GM21526 (cell line): ENCODE results near the gene IL17B.
"Not testable (repeated sequence)": the region's sequence is repeated elsewhere in the genome, so short reads cannot be mapped to it uniquely, and the experiment has no call there.

Experiments
- ATAC-seq: cut with Tn5 transposase; IDR thresholded peaks from one replicate; pipeline ENCODE4 v1.9.1; 2021; ENCODE audit warnings: moderate library complexity; ENCODE audit not compliant: unreplicated experiment, low FRiP score

Gene IL17B

GRCh38 chr5:149403923-149404745 lies 25.0 kb upstream of the IL17B start:
- ATAC-seq, result no peak

DNA sequence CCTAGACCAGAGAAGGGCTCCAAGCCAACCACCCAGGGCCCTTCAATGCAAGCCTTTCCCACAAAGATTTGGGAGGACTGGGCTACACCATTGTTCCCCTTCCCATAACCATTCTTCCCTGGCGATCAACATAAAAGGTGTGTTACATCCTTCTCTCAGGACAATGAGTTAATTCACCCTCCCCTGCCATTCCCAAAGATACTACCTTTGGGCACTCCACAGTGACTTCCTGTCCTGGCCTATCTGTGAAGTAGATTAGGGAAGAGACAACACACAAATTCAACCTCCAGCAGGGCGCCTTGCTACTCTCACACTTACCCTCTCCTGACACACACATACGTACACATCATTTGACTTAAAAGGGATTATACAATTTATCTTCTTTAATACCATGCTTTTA lies 23.2 kb upstream of the IL17B start:
- no peak for ATAC-seq

GRCh38 chr5:149401051-149401450 lies 22.0 kb upstream of the IL17B start:
- ATAC-seq, result no peak

- ATAC-seq, result no peak
Measured at GRCh38 chr5:149400304-149400703, 21.2 kb upstream of the IL17B start.

DNA sequence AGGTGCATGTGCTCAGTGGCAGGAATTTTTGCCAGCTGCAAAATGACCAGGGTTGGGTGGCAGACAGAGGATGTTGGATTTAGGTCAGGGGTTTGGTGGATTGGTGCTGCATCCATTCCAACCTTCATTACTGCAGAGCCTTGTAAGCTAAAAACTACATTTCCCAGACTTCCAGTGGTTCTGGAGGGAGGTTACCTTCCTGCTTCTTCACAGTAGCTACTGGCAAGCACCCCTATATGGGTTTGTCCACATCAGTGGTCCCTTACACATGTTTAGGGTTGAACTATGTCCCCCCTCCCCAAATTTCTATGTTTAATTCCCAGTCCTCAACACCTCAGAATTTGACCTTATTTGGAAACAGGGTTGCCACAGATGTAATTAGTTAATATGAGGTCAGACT lies 20.7 kb upstream of the IL17B start:
- no peak for ATAC-seq

- not testable (repeated sequence) for ATAC-seq
Measured at GRCh38 chr5:149398747-149399266, 19.7 kb upstream of the IL17B start.

DNA sequence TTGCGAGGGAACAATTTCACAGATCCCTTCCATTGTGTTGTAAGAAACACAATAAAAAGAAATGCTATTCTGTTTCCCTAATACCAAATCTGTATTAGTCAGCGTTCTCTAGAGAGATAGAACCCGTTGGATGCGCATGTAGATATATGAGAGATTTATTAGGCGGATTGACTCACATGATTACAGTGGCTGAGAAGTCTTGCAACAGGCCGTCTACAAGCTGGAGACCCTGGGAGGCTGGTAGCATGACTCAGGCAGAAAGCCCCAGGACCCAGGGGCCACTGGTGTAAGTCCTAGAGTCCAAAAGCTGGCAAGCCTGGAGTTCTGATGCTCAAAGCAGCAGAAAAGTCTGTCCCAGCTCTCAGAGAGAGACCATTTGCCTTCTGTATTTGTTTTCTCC lies 18.4 kb upstream of the IL17B start:
- ATAC-seq, result no peak

GRCh38 chr5:149394996-149395395 lies 15.9 kb upstream of the IL17B start:
- not testable (repeated sequence) for ATAC-seq

DNA sequence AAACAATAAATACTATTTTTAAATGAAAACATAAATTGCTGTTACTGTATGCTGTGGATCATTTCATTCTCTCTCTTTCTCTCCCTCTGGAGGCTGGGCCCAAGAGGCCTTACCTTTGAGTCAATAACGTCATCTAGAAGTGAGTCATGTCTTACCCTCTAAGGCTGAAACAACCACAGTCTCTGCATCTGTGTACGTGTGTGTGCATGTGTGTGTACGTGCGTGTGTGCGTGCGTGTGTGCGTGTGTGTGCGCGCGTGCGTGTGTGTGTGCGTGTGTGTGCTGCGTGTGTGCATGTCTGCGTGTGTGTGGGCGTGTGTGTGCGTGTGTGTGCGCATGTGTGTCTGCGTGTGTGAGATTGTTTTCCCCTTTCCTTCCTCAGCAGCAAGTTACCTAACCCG lies 13.6 kb upstream of the IL17B start:
- ATAC-seq, result no peak

DNA sequence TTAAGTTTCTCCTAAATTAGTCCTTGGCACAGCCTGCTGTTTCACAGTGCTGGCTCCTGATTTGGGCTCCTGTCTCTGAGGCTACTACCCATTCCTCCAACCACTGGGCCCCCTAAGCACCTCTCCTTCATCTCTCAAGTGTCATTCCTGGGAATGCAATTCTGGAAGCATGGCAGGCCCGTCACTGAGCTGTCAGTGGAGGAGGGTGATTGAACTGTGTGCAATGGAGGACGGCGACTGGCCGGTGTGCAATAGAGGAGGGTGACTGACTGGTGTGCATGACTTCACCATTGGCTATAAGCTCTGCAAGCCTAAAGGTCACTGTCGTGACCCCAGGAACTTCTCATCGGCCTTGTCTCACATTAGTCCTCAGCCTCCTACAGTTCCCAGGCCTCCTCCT lies 12.4 kb upstream of the IL17B start:
- ATAC-seq, result no peak

DNA sequence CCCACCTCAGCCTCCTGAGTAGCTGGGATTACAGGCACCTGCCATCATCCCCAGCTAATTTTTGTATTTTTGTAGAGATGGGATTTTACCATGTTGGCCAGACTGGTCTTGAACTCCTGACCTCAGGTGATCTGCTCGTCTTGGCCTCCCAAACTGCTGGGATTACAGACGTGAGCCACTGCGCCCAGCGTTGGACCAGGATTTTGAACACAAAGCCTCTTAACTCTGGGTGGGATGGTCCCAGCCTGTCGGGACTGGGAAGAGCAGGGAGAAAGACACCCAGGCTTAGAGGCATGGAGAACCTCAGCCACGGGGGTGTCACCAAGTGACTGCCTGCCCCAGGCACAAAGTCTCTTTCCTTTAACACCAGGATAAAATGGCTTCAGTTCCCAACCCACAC lies 12.0 kb upstream of the IL17B start:
- ATAC-seq, result not testable (repeated sequence)

DNA sequence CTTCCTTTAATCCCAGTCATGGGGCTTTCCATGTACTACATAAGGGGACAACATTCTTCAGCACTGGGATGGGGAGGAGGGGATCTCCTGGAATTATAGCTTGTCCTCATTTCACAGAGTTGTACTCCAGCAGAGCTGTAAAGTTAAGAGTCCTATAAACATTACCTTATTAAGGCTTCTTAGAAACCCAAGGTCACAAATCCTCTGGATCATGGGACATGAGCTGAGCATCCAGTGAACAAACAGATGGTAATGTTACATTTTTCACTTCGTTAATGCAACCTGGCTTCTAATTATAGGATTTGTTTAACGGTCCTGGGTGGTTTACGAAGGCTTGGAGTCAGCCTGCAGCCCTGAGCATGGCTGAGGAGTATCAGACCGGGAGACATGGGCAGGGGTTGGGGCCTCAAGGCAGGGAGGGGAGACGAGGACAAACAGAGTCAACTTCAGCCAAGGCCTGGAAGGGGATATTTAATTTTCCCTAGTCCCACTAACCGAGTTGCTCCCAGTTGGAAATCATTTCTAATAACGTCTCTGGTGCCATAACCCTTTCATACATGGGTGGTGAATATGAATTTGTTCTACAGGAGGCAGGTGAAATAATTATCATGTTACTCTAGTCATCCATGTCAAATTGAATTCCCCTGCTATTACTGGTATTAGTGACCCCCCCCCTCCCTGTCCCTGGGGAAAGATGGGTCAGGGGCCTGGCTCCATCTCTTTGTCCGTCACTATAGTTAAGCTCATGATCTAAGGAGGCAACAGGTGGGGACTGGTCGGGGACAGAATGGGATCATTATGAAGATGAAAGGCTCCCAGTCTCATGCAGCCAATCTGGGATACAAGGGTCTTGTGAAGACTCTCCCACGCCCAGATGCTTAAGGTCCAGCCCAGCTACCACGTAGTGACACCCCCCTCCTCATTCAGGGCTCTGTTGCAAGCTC lies 10.7 kb upstream of the IL17B start:
- ATAC-seq, result no peak

- no peak for ATAC-seq
Measured at GRCh38 chr5:149388498-149389190, 9.6 kb upstream of the IL17B start.

GRCh38 chr5:149387982-149388381 lies 8.9 kb upstream of the IL17B start:
- ATAC-seq, result no peak

- no peak for ATAC-seq
Measured at GRCh38 chr5:149387081-149387631, 8.1 kb upstream of the IL17B start.

DNA sequence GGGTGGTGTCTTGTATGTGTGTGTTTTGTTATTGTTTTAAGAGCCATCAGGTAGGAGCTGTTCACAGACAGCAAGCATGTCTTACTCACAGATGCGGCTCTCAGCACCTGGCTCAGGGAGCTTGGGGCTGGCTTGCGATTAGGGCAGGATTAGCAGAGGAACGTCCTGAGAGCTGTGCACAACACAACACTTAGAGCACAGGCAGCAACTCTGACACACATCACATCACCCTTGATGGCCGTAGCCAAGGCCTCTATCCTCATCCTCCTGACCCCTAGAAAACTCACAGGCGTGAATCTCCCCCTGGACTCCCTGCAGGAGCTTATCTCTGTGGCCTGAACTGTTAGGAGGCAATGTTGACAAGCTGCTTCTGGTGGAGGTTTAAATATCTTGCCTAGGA lies 7.1 kb upstream of the IL17B start:
- ATAC-seq, result no peak

GRCh38 chr5:149383399-149383798 lies 4.3 kb upstream of the IL17B start:
- no peak for ATAC-seq

GRCh38 chr5:149382517-149383220 lies 3.6 kb upstream of the IL17B start:
- ATAC-seq, result no peak

DNA sequence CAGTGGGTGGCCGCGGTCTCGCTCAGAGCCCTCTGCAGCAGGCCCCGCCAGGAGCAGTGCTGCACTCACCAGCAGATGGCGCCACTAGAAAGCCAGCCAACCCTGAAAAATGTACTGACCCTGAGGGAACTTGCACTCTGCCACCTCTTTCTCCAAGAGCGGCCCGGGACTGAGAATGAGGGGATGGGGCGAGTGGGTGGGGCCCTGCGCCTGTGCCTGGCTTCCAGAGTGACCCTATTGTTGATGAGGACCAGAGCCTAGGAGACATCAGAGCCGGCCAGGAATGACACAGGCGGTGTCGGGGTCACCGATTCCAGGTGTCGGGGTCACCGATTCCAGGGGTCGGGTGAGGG lies 2.9 kb upstream of the IL17B start:
- ATAC-seq, result peak; percentile 72
